GM19193 (cell line): Measurements from ENCODE around the gene SECTM1.

ENCODE experiments used
- POLR2A ChIP-seq: IDR thresholded peaks from 4 replicates; pipeline ENCODE4 v1.6.1; 2011; ENCODE audit not compliant: insufficient read depth, insufficient read length; ENCODE audit errors: extremely low read depth

SECTM1 gene

GRCh38 chr17:82324566-82325285, 8.8 kb downstream of the SECTM1 start:
- no peak for TF ChIP-seq POLR2A

GRCh38 chr17:82323514-82324234, 9.9 kb downstream of the SECTM1 start:
- TF ChIP-seq POLR2A, result no peak

- no peak for TF ChIP-seq POLR2A
Observed at GRCh38 chr17:82322526-82323453, 10.8 kb downstream of the SECTM1 start.

DNA sequence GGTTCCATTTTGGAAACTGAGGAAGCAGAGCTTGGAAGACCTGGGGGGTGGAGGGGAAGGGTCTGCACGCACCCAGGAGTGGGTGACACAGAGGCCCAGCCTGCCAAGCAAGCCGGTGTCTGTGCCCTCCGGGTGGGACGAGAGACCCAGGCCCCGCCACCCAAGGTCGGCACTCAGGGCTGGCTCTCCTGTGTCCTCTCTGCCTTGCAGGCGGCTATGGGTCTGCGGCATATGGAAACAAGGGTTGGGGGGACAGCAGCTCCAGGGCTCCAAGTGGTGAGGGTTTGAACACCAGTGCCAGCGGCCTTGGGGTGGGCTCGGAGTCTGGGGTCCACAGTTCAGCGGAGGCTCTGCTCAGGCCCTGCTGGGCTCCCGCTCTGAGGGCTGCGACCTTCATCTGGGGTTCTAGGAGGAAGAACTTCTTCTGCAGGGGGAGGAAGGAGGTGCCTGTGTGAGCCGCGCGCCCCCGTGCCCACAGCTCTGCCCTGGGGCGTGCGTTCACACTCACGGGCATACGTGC, 11.6 kb downstream of the SECTM1 start:
- no peak for TF ChIP-seq POLR2A

- TF ChIP-seq POLR2A, result no peak
Observed at GRCh38 chr17:82320956-82321927, 12.3 kb downstream of the SECTM1 start.

- TF ChIP-seq POLR2A, result no peak
Observed at GRCh38 chr17:82320140-82320840, 13.3 kb downstream of the SECTM1 start.

GRCh38 chr17:82319619-82320062, 13.9 kb downstream of the SECTM1 start:
- TF ChIP-seq POLR2A, result no peak

- TF ChIP-seq POLR2A, result no peak
Observed at GRCh38 chr17:82318772-82319606, 14.6 kb downstream of the SECTM1 start.

DNA sequence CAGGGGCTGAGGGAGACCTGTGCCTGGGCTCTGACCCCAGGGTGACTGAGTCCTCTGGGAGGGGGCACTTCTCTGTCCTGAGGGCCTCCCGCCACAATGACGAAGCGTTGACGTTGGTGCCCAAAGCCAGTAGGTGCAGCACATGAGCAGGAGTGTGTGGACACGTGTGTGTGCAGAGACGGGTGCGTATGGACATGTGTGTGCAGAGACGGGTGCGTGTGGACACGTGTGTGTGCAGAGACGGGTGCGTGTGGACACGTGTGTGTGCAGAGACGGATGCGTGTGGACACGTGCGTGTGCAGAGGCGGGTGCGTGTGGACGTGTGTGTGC, 15.4 kb downstream of the SECTM1 start:
- no peak for TF ChIP-seq POLR2A

GRCh38 chr17:82317394-82318168, 16.0 kb downstream of the SECTM1 start, which contains the start of gene CD7:
Gene CD7, minus strand, starts transcription at chr17:82317608. Its CDS starts 113 bp downstream, at chr17:82317495.
- TF ChIP-seq POLR2A, result no peak

DNA sequence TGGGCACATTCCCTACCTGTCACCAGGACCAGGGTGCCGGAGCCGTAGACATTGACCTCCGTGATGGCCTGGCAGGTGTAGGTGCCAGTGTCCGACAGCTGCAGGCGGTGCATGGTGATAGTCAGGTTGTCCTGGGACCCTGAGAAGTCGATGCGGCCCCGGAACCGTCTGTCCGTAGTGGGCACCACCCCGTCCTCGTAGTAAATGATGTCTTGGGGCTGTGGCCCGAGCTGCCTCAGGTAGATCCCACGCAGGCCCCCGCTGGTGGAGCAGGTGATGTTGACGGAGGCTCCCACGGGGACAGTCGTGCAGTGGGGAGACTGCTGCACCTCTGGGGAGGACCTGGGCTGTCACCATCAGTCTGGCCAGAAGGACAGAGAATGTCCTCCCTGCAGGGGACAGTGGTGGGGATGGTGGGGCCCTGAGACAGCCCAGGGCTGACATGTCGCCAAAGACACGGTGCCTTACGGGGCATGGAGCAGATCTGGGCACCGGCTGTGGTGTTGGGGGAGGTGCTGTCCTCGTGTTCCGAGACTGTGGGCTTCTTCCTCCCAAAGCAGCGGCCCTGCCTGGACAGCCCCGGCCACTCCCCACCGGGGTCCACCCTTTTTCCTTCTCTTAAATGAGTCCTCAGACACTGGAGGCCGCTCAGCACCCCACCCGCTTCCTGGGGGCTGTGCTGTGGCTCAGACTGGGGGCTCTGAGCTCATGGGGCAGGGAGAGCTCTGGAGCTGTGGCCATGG, 16.7 kb downstream of the SECTM1 start:
- no peak for TF ChIP-seq POLR2A

DNA sequence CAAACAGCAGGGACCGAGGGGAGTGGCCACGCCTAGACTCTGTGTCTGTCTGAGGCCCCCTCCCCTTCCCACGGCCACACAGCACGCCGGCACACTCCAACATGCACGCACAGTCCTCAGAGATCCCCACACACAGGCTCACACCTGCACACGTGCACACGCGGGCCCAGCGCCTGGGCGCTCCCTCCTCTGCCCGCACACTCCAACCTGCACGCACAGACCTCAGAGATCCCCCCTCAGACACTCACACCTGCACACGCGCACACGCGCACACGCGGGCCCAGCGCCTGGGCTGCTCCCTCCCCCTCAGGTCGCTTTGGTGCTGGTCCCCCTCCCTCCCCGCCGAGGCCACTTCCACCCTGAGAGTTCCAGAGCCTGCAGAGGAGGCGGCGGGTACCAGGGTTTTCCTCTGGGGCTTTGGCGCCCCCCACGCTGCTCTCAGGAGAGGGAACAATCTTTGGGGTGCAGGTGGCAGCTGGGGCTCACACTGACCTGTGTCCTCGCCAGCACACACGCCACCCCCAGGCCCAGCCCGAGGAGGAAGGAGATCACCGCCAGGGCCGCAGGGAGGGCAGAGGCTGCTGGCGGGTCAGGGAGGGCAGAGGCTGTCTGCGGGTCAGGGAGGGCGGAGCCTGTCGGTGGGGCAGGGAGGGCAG, 17.7 kb downstream of the SECTM1 start:
- no peak for TF ChIP-seq POLR2A
